NCI-H1417 (cell line): ENCODE data around the gene SPATA24.
A peak's percentile ranks its signal among the peaks of the same experiment; 100 is the strongest.
"Not testable (repeated sequence)": the region's sequence is repeated elsewhere in the genome, so short reads cannot be mapped to it uniquely, and the experiment has no call there.

Experiments used
- DNase-seq, 3 experiments: peaks; one replicate each; lab custom pipeline; 2025; lab: John Stamatoyannopoulos, UW

SPATA24 gene

GRCh38 chr5:139382807-139383206 is 21.1 kb downstream of the SPATA24 start:
- DNase-seq: no peak

- DNase-seq: no peak
Observed at GRCh38 chr5:139381837-139382761, 21.8 kb downstream of the SPATA24 start.

GRCh38 chr5:139379626-139380449 is 24.1 kb downstream of the SPATA24 start:
- DNase-seq: no peak

GRCh38 chr5:139378941-139379361 is 24.9 kb downstream of the SPATA24 start:
- DNase-seq: no peak

GRCh38 chr5:139378101-139378825 is 25.6 kb downstream of the SPATA24 start:
- DNase-seq: no peak

GRCh38 chr5:139377226-139377625 is 26.7 kb downstream of the SPATA24 start:
- no peak for DNase-seq

GRCh38 chr5:139376364-139376763 is 27.5 kb downstream of the SPATA24 start:
- DNase-seq: no peak

GRCh38 chr5:139374909-139375308 is 29.0 kb downstream of the SPATA24 start:
- DNase-seq: no peak

- DNase-seq: no peak
Observed at GRCh38 chr5:139371482-139372435, 32.1 kb downstream of the SPATA24 start.

- DNase-seq: no peak
Observed at GRCh38 chr5:139369181-139369580, 34.7 kb downstream of the SPATA24 start.

GRCh38 chr5:139368613-139369012 is 35.3 kb downstream of the SPATA24 start:
- peak in 1 of 3 experiments; percentile 5 for DNase-seq

GRCh38 chr5:139364466-139364865 is 39.4 kb downstream of the SPATA24 start:
- no peak for DNase-seq

- DNase-seq: no peak
Observed at GRCh38 chr5:139363937-139364336, 40.0 kb downstream of the SPATA24 start.

GRCh38 chr5:139361835-139362429 is 42.0 kb downstream of the SPATA24 start:
- DNase-seq: no peak

GRCh38 chr5:139360384-139360783 is 43.5 kb downstream of the SPATA24 start:
- DNase-seq: no peak

GRCh38 chr5:139358064-139358463 is 45.8 kb downstream of the SPATA24 start:
- DNase-seq: no peak

- not testable (repeated sequence) for DNase-seq
Observed at GRCh38 chr5:139355900-139356299, 48.0 kb downstream of the SPATA24 start.

- no peak for DNase-seq
Observed at GRCh38 chr5:139354186-139354585, 49.7 kb downstream of the SPATA24 start.

GRCh38 chr5:139347863-139348262 is 56.0 kb downstream of the SPATA24 start:
- not testable (repeated sequence) for DNase-seq
